Endodermal cell (in vitro differentiated cells): Measurements from ENCODE around the gene HIPK1. TPM values are rescaled to one million over a fixed set of nuclear protein-coding genes. Genes with fewer than 3 reads are reported as not detected.
A peak's percentile ranks its signal among the peaks of the same experiment; 100 is the strongest.

Experiments used
- DNase-seq: peaks from one replicate; pipeline ENCODE4 v3.0.0-alpha.2; 2017
- H3K27ac ChIP-seq: 2 replicates; pipeline ENCODE4 v1.5.1; 2013; ENCODE audit warnings: mild to moderate bottlenecking, low read depth, low read length, moderate library complexity
- H3K27me3 ChIP-seq: 2 replicates; pipeline ENCODE4 v1.6.1; 2013; ENCODE audit warnings: mild to moderate bottlenecking, low read length, moderate library complexity; ENCODE audit not compliant: insufficient read depth, control insufficient read depth, poor library complexity, severe bottlenecking
- H3K36me3 ChIP-seq: 2 replicates; pipeline ENCODE4 v1.7.0; 2013; ENCODE audit warnings: mild to moderate bottlenecking, low read length, moderate library complexity; ENCODE audit not compliant: control insufficient read depth, insufficient read depth
- H3K4me1 ChIP-seq: one replicate; pipeline ENCODE4 v1.7.0; 2013; ENCODE audit warnings: low read length; ENCODE audit not compliant: control insufficient read depth, insufficient read depth
- H3K4me3 ChIP-seq: 2 replicates; pipeline ENCODE4 v1.5.1; 2013; ENCODE audit warnings: mild to moderate bottlenecking, low read length, moderate library complexity
- H3K9ac ChIP-seq: 2 replicates; pipeline ENCODE4 v1.6.1; 2013; ENCODE audit warnings: mild to moderate bottlenecking, low read length, moderate library complexity; ENCODE audit not compliant: poor library complexity, severe bottlenecking; ENCODE audit errors: extremely low read depth
- H3K9me3 ChIP-seq: 2 replicates; pipeline ENCODE4 v1.6.1; 2013; ENCODE audit warnings: mild to moderate bottlenecking, low read length, moderate library complexity; ENCODE audit not compliant: control insufficient read depth
- H3K27ac Mint-ChIP-seq: 2 replicates; pipeline ENCODE4 v1.8.0; 2020; ENCODE audit warnings: mixed read lengths
- H3K27me3 Mint-ChIP-seq: 2 replicates; pipeline ENCODE4 v1.8.0; 2021; ENCODE audit warnings: mild to moderate bottlenecking, mixed read lengths; ENCODE audit not compliant: insufficient read depth
- H3K36me3 Mint-ChIP-seq: 2 replicates; pipeline ENCODE4 v1.8.0; 2020; ENCODE audit warnings: low read depth, mixed read lengths
- H3K4me1 Mint-ChIP-seq: 2 replicates; pipeline ENCODE4 v1.8.0; 2020; ENCODE audit warnings: mixed read lengths
- H3K4me3 Mint-ChIP-seq: 2 replicates; pipeline ENCODE4 v1.8.0; 2020; ENCODE audit warnings: mild to moderate bottlenecking, moderate library complexity, mixed read lengths
- H3K9me3 Mint-ChIP-seq: 2 replicates; pipeline ENCODE4 v1.8.0; 2020; ENCODE audit warnings: mild to moderate bottlenecking, mixed read lengths
- CTCF ChIP-seq: fragments of 200-600 bp; sonication (generic); conservative IDR thresholded peaks from 2 replicates; pipeline ENCODE4 v1.5.0; 2021; ENCODE audit warnings: antibody characterized with exemption, mild to moderate bottlenecking
- WGBS, 2 experiments: methylation state at CpG; one replicate each; pipeline versions ENCODE4 v1.1.5 to v1.1.7; 2013; ENCODE audit warnings: missing lambda C conversion rate in 2 of 2, mixed read lengths in 1 of 2; ENCODE audit not compliant: insufficient coverage in 1 of 2, insufficient read length in 1 of 2; 5-methylcytosine and 5-hydroxymethylcytosine counted together
- total RNA-seq, 2 donors: library from RNA; stranded (reverse); fragmentation: NEBNext Ultra II Directional in 1 of 2; extraction: Animal tissue kit (Norgen Biotek cat#: 25700) in 1 of 2; gene quantifications; 2 replicates in 1 of 2; 3 replicates in 1 of 2; pipeline ENCODE4 v1.2.1, GENCODE V29; 2021

Gene HIPK1
- total RNA-seq, 2 donors from 2014 or later: 71.4 to 79.2 TPM

- 83 to 91% methylated on average over 3 to 6 of the region's 6 CpGs for WGBS, 2 experiments
Observed at GRCh38 chr1:114023377-114023776, 94.3 kb downstream of the HIPK1 start.

DNA sequence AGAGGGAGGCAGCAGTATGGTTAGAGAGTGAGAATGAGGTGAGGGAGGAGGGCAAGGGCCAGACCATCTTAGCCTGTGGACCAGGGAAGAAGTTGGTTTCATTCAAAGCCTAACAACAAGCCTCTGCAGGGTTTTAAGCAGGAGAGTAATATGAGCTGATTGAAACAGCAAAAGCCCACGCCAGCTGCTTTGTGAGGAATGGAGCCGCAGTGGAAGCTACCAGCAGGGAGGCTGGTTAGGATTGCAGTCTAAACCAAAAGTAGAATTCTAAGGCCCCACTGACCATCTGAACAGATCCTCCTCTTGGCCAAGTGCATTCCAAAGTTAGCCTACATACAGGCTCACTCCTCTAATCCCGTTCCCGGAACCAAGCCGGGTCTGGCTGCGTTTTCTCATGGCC is 94.9 kb downstream of the HIPK1 start:
- DNase-seq: peak; percentile 71
- no peak overlapping the region for H3K4me3 ChIP-seq
- peaks cover 21% of the 10 kb centered on the region for H3K4me1 Mint-ChIP-seq
- no peak for TF ChIP-seq CTCF
- peaks cover 5% of the 10 kb centered on the region for H3K9me3 ChIP-seq
- H3K4me1 ChIP-seq: no peaks in the 10 kb centered on the region
- H3K27ac Mint-ChIP-seq: peak overlapping the region; percentile 78
- H3K9ac ChIP-seq: no peak overlapping the region
- H3K27ac ChIP-seq: no peak overlapping the region
- no peaks in the 10 kb centered on the region for H3K36me3 ChIP-seq
- H3K36me3 Mint-ChIP-seq: peaks cover 11% of the 10 kb centered on the region
- 60 to 75% methylated on average over 1 to 6 of the region's 6 CpGs for WGBS, 2 experiments
- peaks cover 38% of the 10 kb centered on the region for H3K27me3 Mint-ChIP-seq
- no peak overlapping the region for H3K4me3 Mint-ChIP-seq
- peaks cover 19% of the 10 kb centered on the region for H3K9me3 Mint-ChIP-seq
- peaks cover 31% of the 10 kb centered on the region for H3K27me3 ChIP-seq

More at GRCh38 chr1:114023377-114023776, 94.3 kb downstream of the HIPK1 start:
- Histone ChIP-seq H3K4me3 (no peak overlapping the region), H3K4me1 (no peaks in the 10 kb centered on the region), H3K27ac (no peak overlapping the region), H3K9ac (no peak overlapping the region), H3K9me3 (peaks cover 12% of the 10 kb centered on the region), H3K36me3 (no peaks in the 10 kb centered on the region), H3K27me3 (peaks cover 24% of the 10 kb centered on the region)
- Mint-ChIP-seq H3K4me1 (peaks cover 21% of the 10 kb centered on the region), H3K4me3 (no peak overlapping the region), H3K27ac (no peak overlapping the region), H3K36me3 (peaks cover 13% of the 10 kb centered on the region), H3K9me3 (peaks cover 24% of the 10 kb centered on the region), H3K27me3 (peaks cover 37% of the 10 kb centered on the region)
- no peak for TF ChIP-seq CTCF
- no peak for DNase-seq

DNA sequence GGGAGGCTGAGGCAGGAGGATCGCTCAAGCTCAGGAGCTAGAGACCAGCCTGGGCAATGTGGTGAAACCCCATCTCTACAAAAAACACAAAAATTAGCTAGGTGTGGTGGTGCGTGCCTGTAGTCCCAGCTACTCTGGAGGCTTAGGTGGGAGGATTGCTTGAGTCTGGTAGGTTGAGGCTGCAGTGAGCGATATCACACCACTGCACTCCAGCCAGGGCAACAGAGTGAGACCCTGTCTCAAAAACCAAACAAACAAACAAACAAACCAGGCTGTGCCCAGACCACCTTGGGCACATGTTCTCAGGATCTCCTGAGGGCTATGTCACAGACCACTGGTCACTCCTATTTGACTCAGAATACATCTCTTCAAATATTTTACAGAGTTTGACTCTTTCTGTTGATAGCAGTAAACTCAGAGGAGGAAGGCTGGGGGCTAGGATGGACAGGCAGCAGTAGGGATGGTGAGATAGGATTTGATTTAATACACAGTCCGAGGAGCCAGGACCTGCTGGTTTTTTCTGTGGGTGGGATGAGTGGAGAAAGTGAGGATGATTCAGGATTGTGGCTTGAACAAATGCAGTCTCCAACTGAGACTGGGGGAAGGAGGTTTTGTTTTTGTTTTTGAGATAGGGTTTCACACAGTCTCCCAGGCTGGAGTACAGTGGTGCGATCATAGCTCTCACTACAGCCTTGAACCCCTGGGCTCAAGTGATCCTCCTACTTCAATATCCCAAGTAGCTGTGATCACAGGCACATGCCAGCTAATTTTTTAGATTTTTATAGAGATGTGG is 96.7 kb downstream of the HIPK1 start:
- no peaks in the 10 kb centered on the region for H3K4me1 ChIP-seq
- peaks cover 21% of the 10 kb centered on the region for H3K4me1 Mint-ChIP-seq
- H3K36me3 ChIP-seq: no peaks in the 10 kb centered on the region
- 80 to 98% methylated on average over 1 to 5 of the region's 5 CpGs for WGBS, 2 experiments
- H3K9me3 Mint-ChIP-seq: peaks cover 5% of the 10 kb centered on the region
- H3K27ac Mint-ChIP-seq: no peak overlapping the region
- no peaks in the 10 kb centered on the region for H3K9me3 ChIP-seq
- no peak overlapping the region for H3K4me3 Mint-ChIP-seq
- no peaks in the 10 kb centered on the region for H3K36me3 Mint-ChIP-seq
- H3K27me3 ChIP-seq: peaks cover 49% of the 10 kb centered on the region
- H3K4me3 ChIP-seq: no peak overlapping the region
- no peak overlapping the region for H3K27ac ChIP-seq
- no peak overlapping the region for H3K9ac ChIP-seq
- peaks cover 33% of the 10 kb centered on the region for H3K27me3 Mint-ChIP-seq
- TF ChIP-seq CTCF: no peak
- no peak for DNase-seq
